ENCODE measurements around the gene CDC42BPG. TPM values are rescaled to one million over a fixed set of nuclear protein-coding genes. Genes with fewer than 3 reads are reported as not detected.

The CDC42BPG gene
- total RNA-seq, 2 donors from 2014 or later: 13.5 to 18.9 TPM

GRCh38 chr11:64872790-64873488 is 28.5 kb upstream of the CDC42BPG start:
- no peak for TF ChIP-seq CTCF (IDR thresholded peaks at IDR 0.05)
- no peak for TF ChIP-seq POLR2A (IDR thresholded peaks at IDR 0.05)
- H3K27me3 ChIP-seq: no peaks in the 10 kb centered on the region
- ATAC-seq: no peak
- intact Hi-C loops (cut with DNase I): no loop called here
- no peaks in the 10 kb centered on the region for H3K36me3 ChIP-seq (replicated peaks in 1 of 2; ENCODE audit: insufficient read depth in 1 of 2, low read depth in 2 of 2)
- no peak for DNase-seq
- no peak overlapping the region for H3K27ac ChIP-seq
- H3K9me3 ChIP-seq: no peaks in the 10 kb centered on the region
- peaks cover 37% of the 10 kb centered on the region for H3K4me1 ChIP-seq
- WGBS, 2 donors: 71 to 87% methylated on average over 6 to 8 of the region's 8 CpGs
- H3K4me3 ChIP-seq: no peak overlapping the region

GRCh38 chr11:64871492-64871891 is 27.0 kb upstream of the CDC42BPG start:
- no peaks in the 10 kb centered on the region for H3K36me3 ChIP-seq (replicated peaks in 1 of 2; ENCODE audit: insufficient read depth in 1 of 2, low read depth in 2 of 2)
- 72 to 84% methylated on average over 3 of the region's 3 CpGs for WGBS, 2 donors
- no peak overlapping the region for H3K27ac ChIP-seq
- ATAC-seq (no peak), DNase-seq (no peak)
- H3K4me3 ChIP-seq: no peak overlapping the region
- H3K9me3 ChIP-seq: no peaks in the 10 kb centered on the region
- no peak for TF ChIP-seq CTCF (IDR thresholded peaks at IDR 0.05)
- TF ChIP-seq POLR2A (IDR thresholded peaks at IDR 0.05): no peak
- peaks cover 23% of the 10 kb centered on the region for H3K4me1 ChIP-seq
- intact Hi-C loops (cut with DNase I): no loop called here
- H3K27me3 ChIP-seq: no peaks in the 10 kb centered on the region

- H3K27me3 ChIP-seq: no peaks in the 10 kb centered on the region
- H3K4me1 ChIP-seq: peaks cover 17% of the 10 kb centered on the region
- H3K9me3 ChIP-seq: no peaks in the 10 kb centered on the region
- ATAC-seq (peak; percentile 38), DNase-seq (peak in 3 of 4 donors; percentile 38 to 48 (median 48))
- intact Hi-C loops (cut with DNase I): no loop called here
- WGBS, 2 donors: 63 to 83% methylated on average over 17 to 20 of the region's 20 CpGs
- TF ChIP-seq POLR2A (IDR thresholded peaks at IDR 0.05): no peak
- TF ChIP-seq CTCF (IDR thresholded peaks at IDR 0.05): no peak
- H3K36me3 ChIP-seq (replicated peaks in 1 of 2; ENCODE audit: insufficient read depth in 1 of 2, low read depth in 2 of 2): no peaks in the 10 kb centered on the region
- no peak overlapping the region for H3K4me3 ChIP-seq
- peak overlapping the region in 2 of 4 donors; percentile 32 to 43 for H3K27ac ChIP-seq
Observed at GRCh38 chr11:64870893-64871466, 26.5 kb upstream of the CDC42BPG start.

- no peak for TF ChIP-seq CTCF (IDR thresholded peaks at IDR 0.05)
- no peak for TF ChIP-seq POLR2A (IDR thresholded peaks at IDR 0.05)
- H3K9me3 ChIP-seq: no peaks in the 10 kb centered on the region
- no peak overlapping the region for H3K4me3 ChIP-seq
- DNase-seq (peak in 1 of 4 donors; percentile 52), ATAC-seq (no peak)
- peak overlapping the region in 2 of 4 donors; percentile 32 to 43 for H3K27ac ChIP-seq
- WGBS, 2 donors: 50 to 70% methylated on average over 16 to 19 of the region's 19 CpGs
- intact Hi-C loops (cut with DNase I): no loop called here
- H3K36me3 ChIP-seq (replicated peaks in 1 of 2; ENCODE audit: insufficient read depth in 1 of 2, low read depth in 2 of 2): no peaks in the 10 kb centered on the region
- peaks cover 12% of the 10 kb centered on the region for H3K4me1 ChIP-seq
- no peaks in the 10 kb centered on the region for H3K27me3 ChIP-seq
Observed at GRCh38 chr11:64870176-64870892, 25.9 kb upstream of the CDC42BPG start.

All from body of pancreas (tissue), 4 donors.